NB4 (cell line): Measurements from ENCODE around the gene KCNK2.

ENCODE experiments used
- POLR2A ChIP-seq: IDR thresholded peaks from 2 replicates; pipeline ENCODE4 v1.6.1; 2011; ENCODE audit warnings: mild to moderate bottlenecking; ENCODE audit not compliant: insufficient read length; ENCODE audit errors: extremely low read depth
- TF ChIP-seq, protein P1 (sequence below): IDR thresholded peaks from one replicate; pipeline ENCODE4 v1.5.1; 2012; ENCODE audit warnings: low read depth, low read length

- TF ChIP-seq, protein P1, sequence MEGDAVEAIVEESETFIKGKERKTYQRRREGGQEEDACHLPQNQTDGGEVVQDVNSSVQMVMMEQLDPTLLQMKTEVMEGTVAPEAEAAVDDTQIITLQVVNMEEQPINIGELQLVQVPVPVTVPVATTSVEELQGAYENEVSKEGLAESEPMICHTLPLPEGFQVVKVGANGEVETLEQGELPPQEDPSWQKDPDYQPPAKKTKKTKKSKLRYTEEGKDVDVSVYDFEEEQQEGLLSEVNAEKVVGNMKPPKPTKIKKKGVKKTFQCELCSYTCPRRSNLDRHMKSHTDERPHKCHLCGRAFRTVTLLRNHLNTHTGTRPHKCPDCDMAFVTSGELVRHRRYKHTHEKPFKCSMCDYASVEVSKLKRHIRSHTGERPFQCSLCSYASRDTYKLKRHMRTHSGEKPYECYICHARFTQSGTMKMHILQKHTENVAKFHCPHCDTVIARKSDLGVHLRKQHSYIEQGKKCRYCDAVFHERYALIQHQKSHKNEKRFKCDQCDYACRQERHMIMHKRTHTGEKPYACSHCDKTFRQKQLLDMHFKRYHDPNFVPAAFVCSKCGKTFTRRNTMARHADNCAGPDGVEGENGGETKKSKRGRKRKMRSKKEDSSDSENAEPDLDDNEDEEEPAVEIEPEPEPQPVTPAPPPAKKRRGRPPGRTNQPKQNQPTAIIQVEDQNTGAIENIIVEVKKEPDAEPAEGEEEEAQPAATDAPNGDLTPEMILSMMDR = no peak
- no peak for TF ChIP-seq POLR2A
Observed at GRCh38 chr1:215282557-215282956, 200.0 kb downstream of the KCNK2 start.
